IPS-NIHi11 (cell line): Measurements from ENCODE around the gene SLC35F2.
"Not testable (repeated sequence)": the region's sequence is repeated elsewhere in the genome, so short reads cannot be mapped to it uniquely, and the experiment has no call there.

Source experiments
- DNase-seq: peaks from one replicate; pipeline ENCODE4 v3.0.0; 2012; ENCODE audit warnings: mixed read lengths, low spot score

Gene SLC35F2, protein sequence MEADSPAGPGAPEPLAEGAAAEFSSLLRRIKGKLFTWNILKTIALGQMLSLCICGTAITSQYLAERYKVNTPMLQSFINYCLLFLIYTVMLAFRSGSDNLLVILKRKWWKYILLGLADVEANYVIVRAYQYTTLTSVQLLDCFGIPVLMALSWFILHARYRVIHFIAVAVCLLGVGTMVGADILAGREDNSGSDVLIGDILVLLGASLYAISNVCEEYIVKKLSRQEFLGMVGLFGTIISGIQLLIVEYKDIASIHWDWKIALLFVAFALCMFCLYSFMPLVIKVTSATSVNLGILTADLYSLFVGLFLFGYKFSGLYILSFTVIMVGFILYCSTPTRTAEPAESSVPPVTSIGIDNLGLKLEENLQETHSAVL

GRCh38 chr11:107858217-107859070, at the start of gene SLC35F2:
Gene SLC35F2, minus strand, starts transcription at chr11:107858787. Its CDS starts 20 bp downstream, at chr11:107858767.
- peak; percentile 79 for DNase-seq

DNA sequence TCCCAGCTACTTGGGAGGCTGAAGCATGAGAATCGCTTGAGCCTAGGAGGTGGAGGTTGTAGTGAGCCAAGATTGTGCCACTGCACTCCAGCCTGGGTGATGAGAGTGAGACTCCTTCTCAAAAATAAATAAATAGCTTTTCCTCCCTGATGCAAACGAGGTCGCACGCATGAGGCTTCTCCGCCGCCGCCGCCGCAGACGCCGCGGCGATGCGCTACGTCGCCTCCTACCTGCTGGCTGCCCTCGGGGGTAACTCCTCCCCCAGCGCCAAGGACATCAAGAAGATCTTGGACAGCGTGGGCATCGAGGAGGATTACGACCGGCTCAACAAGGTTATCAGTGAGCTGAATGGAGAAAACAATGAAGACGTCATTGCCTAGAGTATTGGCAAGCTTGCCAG, 49.6 kb upstream of the SLC35F2 start:
- DNase-seq: no peak

GRCh38 chr11:107898270-107898669, 39.7 kb upstream of the SLC35F2 start:
- DNase-seq: peak; percentile 23

DNA sequence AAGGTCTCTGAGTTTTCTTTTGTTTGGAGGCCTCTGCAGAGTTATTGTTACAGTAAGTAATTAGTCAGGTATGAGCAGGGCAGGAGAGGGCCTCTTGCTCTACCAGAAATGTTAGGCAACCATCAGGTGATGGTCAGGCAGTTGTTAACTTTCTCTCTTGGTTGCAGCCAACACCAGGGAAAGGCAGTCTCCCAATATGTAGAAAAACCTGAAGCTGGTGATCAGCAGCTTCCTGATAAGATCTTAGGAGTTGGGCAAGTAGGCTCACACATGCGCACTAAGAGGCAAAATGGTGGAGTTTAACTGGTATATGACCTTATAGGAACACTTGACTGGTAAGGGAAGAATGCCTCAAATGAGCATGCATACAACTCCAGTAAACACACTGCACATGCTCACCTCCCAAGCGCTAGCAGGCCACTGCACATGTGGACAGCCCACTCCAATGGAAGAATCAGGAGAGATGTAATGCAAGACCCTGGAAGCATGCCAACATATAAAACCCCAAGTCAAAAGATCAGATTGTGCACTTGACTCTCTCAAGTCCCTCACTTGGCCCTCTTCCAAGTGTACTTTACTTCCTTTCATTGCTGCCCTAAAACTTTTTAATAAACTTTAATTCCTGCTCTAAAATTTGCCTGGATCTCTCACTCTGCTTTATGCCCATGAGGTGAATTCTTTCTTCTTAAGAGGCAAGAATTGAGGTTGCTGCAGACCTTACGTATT, 23.7 kb upstream of the SLC35F2 start:
- no peak for DNase-seq

DNA sequence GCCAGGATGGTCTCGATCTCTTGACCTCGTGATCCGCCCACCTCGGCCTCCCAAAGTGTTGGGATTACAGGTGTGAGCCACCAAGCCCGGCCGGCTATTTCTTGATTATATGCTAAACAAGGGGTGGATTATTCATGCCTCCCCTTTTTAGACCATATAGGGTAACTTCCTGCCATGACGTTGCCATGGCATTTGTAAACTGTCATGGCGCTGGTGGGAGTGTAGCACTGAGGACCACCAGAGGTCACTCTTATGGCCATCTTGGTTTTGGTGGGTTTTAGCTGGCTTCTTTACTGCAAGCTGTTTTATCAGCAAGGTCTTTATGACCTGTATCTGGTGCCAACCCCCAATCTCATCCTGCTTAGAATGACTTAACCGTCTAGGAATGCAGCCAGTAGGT, 22.9 kb upstream of the SLC35F2 start:
- DNase-seq: not testable (repeated sequence)

DNA sequence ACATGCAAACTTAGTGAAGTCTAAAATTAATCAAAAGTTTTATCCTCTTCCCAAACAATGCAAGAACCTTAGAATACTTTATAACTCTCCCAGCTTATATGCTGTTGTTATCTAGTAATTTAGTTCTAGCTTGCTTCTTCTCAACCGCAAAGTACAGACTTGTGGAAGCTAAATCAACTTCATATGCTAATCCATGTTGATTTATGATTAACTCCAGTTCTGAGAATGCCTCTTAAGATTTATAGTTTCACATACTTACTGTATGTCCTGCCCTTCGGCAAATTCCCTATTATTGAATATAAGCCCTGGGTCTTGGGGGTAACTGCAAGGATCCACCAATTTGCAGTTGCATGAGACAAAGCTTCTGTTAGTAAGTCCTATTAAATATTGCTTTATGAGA, 17.6 kb upstream of the SLC35F2 start:
- no peak for DNase-seq

DNA sequence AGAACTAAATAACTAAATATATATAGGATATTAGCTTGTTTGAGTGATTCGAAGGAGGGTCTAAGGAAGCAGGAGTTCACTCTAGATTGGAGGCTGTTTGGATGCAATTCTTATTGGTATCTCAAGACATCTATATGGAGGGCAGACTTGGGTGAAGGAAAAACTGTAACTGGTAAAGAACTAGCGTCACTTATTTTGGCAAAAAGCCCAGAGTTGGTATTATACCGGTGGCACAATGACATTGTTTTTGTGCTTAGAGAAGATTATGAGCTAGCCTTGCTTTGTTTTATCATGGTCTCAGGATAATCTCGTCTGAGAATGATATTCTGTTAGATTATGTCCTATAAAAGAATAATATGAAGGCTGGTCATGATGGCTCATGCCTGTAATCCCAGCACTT, 6.0 kb upstream of the SLC35F2 start:
- DNase-seq: no peak

DNA sequence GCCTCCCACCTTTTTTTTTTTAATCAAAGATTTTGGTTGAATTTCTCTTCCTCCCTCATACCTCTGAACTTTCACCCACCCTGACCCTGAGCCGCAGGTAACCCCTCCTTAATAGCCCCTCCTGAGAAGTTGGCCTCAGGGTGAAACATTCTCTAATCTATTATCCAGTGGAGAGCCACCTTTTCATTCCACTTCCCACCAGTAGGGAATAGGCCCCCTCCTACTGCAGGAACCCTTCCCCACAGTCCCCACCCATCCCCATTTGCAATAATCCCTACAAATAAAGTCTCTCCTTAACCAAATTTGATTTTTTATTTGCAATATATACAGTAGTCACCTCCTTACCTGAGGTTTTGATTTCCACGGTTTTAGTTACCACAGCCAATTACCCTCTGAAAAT, 2.1 kb upstream of the SLC35F2 start:
- peak; percentile 19 for DNase-seq

DNA sequence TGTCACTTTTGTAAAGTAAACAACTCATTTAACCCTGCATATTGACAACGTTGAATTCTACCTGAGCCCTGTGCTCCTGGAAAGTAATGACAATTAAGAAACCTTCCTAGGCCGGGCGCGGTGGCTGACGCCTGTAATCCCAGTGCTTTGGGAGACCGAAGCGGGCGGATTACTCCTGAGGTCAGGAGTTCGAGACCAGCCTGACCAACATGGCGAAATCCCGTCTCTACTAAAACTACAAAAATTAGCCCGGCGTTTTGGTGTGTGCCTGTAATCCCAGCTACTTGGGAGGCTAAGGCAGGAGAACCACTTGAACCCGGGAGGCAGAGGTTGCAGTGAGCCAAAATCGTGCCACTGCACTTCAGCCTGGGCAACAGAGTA, 1.6 kb upstream of the SLC35F2 start:
- DNase-seq: not testable (repeated sequence)

DNA sequence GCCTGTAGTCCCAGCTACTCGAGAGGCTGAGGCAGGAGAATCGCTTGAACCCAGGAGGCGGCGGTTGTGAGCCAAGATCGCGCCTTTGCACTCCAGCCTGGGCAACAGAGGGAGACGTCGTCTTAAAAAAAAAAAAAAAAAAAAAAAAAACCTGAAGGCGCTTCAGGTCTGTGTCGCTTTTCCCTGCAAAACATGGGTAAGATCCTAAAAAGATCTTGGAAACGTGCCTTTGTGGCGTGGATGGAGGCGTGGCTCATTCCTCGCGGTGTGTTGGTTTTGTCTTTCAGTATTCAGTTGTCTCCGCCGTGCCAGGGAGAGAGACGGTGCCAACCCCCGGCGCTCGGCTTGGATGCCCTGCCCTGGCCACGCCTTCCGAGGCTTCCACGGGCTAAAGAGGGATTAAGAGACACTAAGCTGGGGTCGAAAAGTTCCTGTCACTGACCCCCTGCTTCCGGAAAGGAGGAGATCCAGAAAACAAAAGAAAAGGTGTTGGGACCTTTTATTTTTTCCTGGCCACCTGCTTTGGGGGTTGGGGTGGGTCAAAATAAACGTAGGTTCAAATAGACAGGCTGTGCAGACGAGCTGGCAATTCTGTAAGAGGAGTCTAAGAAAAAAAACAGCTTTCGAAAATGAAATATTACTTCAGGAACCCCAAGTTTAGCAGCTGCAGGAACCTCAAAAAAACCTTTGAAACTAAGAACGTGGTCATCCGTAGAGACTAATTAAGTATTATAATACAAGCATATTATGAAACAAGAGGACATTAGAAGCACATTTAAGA, 1.1 kb upstream of the SLC35F2 start:
- peak; percentile 53 for DNase-seq

- DNase-seq: no peak
These were observed 904 bp downstream of the SLC35F2 start for GRCh38 chr11:107857550-107858216.

- no peak for DNase-seq
These were observed 1.5 kb downstream of the SLC35F2 start for GRCh38 chr11:107856981-107857517.

DNA sequence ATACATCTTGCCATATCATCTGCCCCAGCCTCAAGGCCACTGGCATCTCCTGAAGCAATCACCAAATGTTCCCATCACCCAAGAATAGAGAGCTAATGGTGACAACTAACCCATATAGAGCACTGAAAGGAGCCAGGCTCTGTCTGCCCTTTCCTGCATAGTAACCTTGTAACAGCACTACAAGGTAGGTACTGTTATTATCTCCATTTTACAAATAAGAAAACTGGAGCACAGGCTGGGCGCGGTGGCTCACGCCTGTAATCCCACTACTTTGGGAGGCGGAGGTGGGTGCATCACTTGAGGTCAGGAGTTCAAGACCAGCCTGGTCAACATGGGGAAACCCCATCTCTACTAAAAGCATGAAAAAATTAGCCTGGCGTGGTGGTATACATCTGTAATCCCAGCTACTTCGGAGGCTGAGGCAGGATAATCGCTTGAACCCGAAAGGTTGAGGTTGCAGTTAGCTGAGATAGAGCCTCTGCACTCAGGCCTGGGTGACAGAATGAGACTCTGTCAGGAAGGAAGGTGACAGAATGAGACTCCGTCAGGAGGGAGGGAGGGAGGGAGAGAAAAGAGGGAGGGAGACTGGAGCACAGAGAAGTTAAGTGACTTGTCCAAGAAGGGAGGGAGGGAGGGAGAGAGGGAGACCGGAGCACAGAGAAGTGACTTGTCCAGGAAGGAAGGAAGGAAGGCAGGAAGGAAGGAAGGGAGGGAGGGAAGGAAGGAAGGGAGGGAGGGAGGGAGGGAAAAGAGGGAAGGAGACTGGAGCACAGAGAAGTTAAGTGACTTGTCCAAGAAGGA, 2.2 kb downstream of the SLC35F2 start:
- DNase-seq: no peak

DNA sequence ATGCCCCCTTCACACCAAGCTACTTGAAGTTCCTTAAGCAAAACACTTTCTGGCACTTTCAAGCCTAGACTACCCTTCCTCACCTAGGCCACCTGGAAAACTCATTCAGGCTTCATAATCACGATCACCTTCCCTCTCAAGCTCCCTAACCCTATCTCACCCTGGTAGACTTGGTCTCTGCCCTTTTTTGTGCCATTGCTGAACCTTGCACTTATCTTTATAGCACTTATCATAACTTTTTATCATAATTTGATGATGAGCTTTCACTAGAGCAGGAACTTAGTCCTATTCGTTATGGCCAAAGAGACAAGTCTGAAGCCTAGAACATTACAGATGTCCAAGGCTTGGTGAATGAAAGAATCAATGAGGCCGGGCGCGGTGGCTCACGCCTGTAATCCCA, 5.5 kb downstream of the SLC35F2 start:
- no peak for DNase-seq

DNA sequence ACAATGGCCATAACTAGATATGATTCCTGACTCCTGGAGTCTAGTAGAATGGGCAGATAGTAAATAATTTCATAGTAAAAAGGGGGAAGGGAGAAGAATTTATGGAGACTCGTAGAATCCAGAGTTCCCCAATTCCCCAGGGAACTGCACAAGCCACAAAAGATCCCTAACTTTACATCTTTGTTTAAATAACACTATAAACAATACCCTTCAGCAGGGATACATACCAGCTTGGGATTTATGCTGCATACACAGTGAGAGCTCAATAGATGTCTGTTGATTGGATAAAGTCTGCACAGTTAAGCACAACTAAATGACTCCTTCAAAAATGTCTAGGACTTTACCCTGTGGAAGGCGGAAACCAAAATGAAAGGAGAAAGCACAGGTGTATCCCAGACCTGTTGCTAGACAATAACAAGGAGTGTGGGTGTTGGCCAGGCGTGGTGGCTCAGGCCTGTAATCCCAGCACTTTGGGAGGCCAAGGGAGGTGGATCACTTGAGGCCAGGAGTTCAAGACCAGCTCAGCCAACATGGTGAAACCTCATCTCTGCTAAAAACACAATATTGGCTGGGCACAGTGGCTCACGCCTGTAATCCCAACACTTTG, 6.8 kb downstream of the SLC35F2 start:
- DNase-seq: no peak

- DNase-seq: no peak
These were observed 8.8 kb downstream of the SLC35F2 start for GRCh38 chr11:107849790-107850189.

DNA sequence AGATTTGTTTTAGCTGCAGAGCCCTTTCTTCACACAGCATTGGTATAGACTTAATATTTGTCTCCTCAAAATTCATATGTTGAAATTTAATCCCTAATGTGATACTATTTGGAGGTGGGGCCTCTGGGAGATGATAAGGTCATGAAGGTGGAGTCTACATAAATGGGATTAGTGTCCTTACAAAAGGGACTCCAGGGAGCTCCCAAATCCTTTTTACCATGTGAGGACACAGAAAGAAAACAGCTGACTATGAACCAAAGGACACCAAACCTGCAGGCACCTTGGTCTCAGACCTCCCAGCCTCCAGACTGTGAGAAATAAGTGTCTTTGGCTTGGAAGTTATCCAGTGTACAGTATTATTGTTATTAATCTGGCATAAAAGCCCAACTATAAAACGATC, 10.2 kb downstream of the SLC35F2 start:
- DNase-seq: no peak

- no peak for DNase-seq
These were observed 11.4 kb downstream of the SLC35F2 start for GRCh38 chr11:107847184-107847583.

- no peak for DNase-seq
These were observed 14.5 kb downstream of the SLC35F2 start for GRCh38 chr11:107844041-107844440.
